Muscle of back (tissue), 11 donors: ENCODE data around the gene MVB12B. TPM values are rescaled to one million over a fixed set of nuclear protein-coding genes. Genes with fewer than 3 reads are reported as not detected.
A peak's percentile ranks its signal among the peaks of the same experiment; 100 is the strongest.

Source experiments
- DNase-seq, 3 donors: peaks; one replicate each; pipeline versions ENCODE4 v3.0.0 to v3.0.0-alpha.2; 2013
- polyA plus RNA-seq, 10 donors: library from polyadenylated mRNA; unstranded; fragments of 120-200 nt; gene quantifications; one replicate each; pipeline ENCODE4 v1.2.1, GENCODE V29; 2013; ENCODE audit not compliant: insufficient read length in 10 of 10

The MVB12B gene
- polyA plus RNA-seq, 10 donors = 13.3 to 18.1 (median 15.2) TPM

- peak in 1 of 3 donors; percentile 59 for DNase-seq
These were observed 191.3 kb downstream of the MVB12B start for GRCh38 chr9:126517833-126518356.

- no peak for DNase-seq
These were observed 192.1 kb downstream of the MVB12B start for GRCh38 chr9:126518763-126519162.

- no peak for DNase-seq
These were observed 193.2 kb downstream of the MVB12B start for GRCh38 chr9:126519660-126520420.

- DNase-seq = no peak
These were observed 193.8 kb downstream of the MVB12B start for GRCh38 chr9:126520453-126520852.

GRCh38 chr9:126521089-126521488, 194.5 kb downstream of the MVB12B start:
- DNase-seq = peak in 1 of 3 donors; percentile 46

GRCh38 chr9:126521551-126521950, 194.9 kb downstream of the MVB12B start:
- no peak for DNase-seq

GRCh38 chr9:126521976-126522590, 195.5 kb downstream of the MVB12B start:
- no peak for DNase-seq

- no peak for DNase-seq
These were observed 196.2 kb downstream of the MVB12B start for GRCh38 chr9:126522612-126523356.

- DNase-seq = no peak
These were observed 197.0 kb downstream of the MVB12B start for GRCh38 chr9:126523611-126524111.

- no peak for DNase-seq
These were observed 197.9 kb downstream of the MVB12B start for GRCh38 chr9:126524353-126525077.

GRCh38 chr9:126526218-126527108, 199.8 kb downstream of the MVB12B start:
- DNase-seq = no peak

GRCh38 chr9:126527109-126527825, 200.6 kb downstream of the MVB12B start:
- DNase-seq = no peak

GRCh38 chr9:126528111-126528510, 201.5 kb downstream of the MVB12B start:
- DNase-seq = no peak

- no peak for DNase-seq
These were observed 202.3 kb downstream of the MVB12B start for GRCh38 chr9:126528915-126529314.

GRCh38 chr9:126531035-126531571, 204.5 kb downstream of the MVB12B start:
- no peak for DNase-seq

GRCh38 chr9:126531591-126531990, 205.0 kb downstream of the MVB12B start:
- DNase-seq = no peak

GRCh38 chr9:126532019-126532462, 205.4 kb downstream of the MVB12B start:
- peak in 1 of 3 donors; percentile 52 for DNase-seq

- DNase-seq = no peak
These were observed 205.9 kb downstream of the MVB12B start for GRCh38 chr9:126532489-126532888.
